ENCODE data around the gene LZTR1. TPM values are rescaled to one million over a fixed set of nuclear protein-coding genes. Genes with fewer than 3 reads are reported as not detected.

LZTR1 gene
- total RNA-seq, 4 donors from 2014 or later, result 41.1 to 60.8 (median 43.4) TPM

- TF ChIP-seq, protein P1, sequence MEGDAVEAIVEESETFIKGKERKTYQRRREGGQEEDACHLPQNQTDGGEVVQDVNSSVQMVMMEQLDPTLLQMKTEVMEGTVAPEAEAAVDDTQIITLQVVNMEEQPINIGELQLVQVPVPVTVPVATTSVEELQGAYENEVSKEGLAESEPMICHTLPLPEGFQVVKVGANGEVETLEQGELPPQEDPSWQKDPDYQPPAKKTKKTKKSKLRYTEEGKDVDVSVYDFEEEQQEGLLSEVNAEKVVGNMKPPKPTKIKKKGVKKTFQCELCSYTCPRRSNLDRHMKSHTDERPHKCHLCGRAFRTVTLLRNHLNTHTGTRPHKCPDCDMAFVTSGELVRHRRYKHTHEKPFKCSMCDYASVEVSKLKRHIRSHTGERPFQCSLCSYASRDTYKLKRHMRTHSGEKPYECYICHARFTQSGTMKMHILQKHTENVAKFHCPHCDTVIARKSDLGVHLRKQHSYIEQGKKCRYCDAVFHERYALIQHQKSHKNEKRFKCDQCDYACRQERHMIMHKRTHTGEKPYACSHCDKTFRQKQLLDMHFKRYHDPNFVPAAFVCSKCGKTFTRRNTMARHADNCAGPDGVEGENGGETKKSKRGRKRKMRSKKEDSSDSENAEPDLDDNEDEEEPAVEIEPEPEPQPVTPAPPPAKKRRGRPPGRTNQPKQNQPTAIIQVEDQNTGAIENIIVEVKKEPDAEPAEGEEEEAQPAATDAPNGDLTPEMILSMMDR (IDR thresholded peaks at IDR 0.05; ENCODE audit: low read depth), result no peak
Observed at GRCh38 chr22:20986365-20986764, 4.3 kb downstream of the LZTR1 start.

GRCh38 chr22:20987375-20987774 lies 5.3 kb downstream of the LZTR1 start:
- TF ChIP-seq, protein P1 (IDR thresholded peaks at IDR 0.05; ENCODE audit: low read depth), result no peak

- TF ChIP-seq, protein P1 (IDR thresholded peaks at IDR 0.05; ENCODE audit: low read depth), result no peak
Observed at GRCh38 chr22:20988573-20989322, 6.7 kb downstream of the LZTR1 start.

DNA sequence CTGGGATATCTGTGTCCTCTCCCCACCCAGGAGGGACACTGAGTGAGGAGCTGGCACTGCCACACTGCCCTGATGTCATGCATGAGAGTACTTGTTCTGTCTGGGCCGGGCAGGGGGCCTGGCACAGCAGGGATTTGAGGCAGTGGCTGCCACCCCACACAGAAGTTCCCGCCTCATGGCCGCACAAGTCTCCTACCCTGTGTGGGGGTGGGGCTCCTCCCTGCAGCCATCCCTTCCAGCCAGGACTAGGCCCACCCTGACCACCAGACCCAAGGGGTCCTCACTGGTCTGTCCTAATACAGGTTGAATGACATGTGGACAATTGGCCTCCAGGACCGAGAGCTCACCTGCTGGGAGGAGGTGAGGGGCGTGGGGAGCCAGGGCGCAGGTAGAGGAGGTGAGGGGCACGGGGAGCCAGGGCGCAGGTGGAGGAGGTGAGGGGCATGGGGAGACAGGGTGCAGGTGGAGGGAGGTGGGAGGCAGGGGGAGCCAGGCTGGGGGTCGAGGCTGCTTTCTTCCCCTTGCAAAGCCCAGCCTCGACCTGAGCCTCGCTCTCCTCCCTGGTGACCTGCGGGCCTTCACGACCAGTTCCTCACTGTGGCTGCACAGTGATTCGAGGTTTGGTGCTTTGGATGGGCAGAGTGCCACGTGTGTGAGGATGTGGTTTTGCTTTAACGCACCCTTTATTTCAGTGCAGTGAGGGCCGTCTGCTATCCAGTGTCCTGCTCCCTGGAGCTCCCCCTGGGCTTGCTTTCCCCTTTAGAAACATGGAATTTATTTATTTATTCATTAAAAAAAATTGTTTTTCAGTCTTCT lies 7.4 kb downstream of the LZTR1 start:
- TF ChIP-seq, protein P1 (IDR thresholded peaks at IDR 0.05; ENCODE audit: low read depth), result no peak

GRCh38 chr22:20990184-20991180 lies 8.4 kb downstream of the LZTR1 start:
- TF ChIP-seq, protein P1 (IDR thresholded peaks at IDR 0.05; ENCODE audit: low read depth), result no peak

DNA sequence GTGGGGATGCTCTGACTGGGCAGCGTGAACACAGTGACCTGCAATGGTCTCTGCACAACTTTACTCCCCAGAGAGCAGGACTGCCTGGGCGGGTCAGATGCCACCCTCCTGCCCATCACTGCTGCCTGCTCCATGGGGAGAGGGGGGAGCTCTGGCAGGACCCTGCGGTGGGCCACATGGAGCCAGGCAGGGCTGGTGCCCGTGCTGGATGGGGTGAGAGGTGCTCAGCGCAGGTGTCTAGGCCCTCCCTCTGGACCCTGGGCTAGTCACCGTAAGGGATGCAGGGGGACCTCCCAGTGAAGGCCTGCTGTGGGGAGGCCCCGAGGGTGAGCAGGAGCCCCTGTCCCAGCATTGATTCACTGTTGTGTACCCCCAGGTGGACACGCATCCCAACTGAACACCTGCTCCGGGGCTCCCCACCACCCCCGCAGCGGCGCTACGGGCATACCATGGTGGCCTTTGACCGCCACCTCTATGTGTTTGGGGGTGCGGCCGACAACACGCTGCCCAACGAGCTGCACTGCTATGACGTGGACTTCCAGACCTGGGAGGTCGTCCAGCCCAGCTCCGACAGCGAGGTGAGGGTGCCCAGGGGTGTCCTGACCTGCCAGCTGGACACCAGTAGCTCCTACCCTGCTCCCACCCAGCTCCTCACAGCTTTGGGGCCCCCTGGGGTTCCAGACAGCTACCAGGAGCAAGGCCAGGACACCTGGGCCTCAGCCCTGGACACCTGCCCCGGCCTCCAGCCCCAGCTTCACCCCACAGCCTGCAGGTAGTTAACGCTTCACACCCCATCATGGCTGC lies 9.4 kb downstream of the LZTR1 start:
- TF ChIP-seq, protein P1 (IDR thresholded peaks at IDR 0.05; ENCODE audit: low read depth), result no peak

Measured in subcutaneous adipose tissue (tissue), 4 donors.